ENCODE data around the gene ROR1. TPM values are rescaled to one million over a fixed set of nuclear protein-coding genes. Genes with fewer than 3 reads are reported as not detected.

ROR1 gene
- total RNA-seq, 1 experiment from 2014 or later, result 2.7 TPM

GRCh38 chr1:63794939-63795378 lies 21.1 kb downstream of the ROR1 start:
- Histone ChIP-seq H4K20me1 (ENCODE audit: insufficient read depth) (no peaks in the 10 kb centered on the region), H3K9me2 (ENCODE audit: insufficient read depth) (no peaks in the 10 kb centered on the region), H3K9me3 (ENCODE audit: control insufficient read depth in 1 of 2, insufficient read depth in 1 of 2, low read depth in 1 of 2, low read length in 2 of 2) (no peaks in the 10 kb centered on the region), H3K4me2 (ENCODE audit: low read length) (no peak overlapping the region; the same call in 1 of the 2 replicates), H3K4me1 (ENCODE audit: control insufficient read depth in 1 of 2, insufficient read depth in 2 of 2, low read length in 2 of 2) (peaks cover 9 to 10% of the 10 kb centered on the region in 2 experiments; a peak in 3 of 4 replicates), H3K27me3 (ENCODE audit: insufficient read depth, low read length) (no peaks in the 10 kb centered on the region), H2AFZ (ENCODE audit: low read depth, low read length, poor library complexity, severe bottlenecking) (no peak overlapping the region), H3K4me3 (replicated peaks in 1 of 2; ENCODE audit: low read depth in 1 of 2, low read length in 2 of 2) (no peak overlapping the region), H3K36me3 (ENCODE audit: control insufficient read depth in 1 of 2, insufficient read depth in 2 of 2, low read length in 2 of 2) (no peaks in the 10 kb centered on the region), H3K27ac (ENCODE audit: low read depth, low read length) (no peak overlapping the region), H3K79me2 (ENCODE audit: insufficient read depth, low read length) (no peaks in the 10 kb centered on the region), H3K9ac (ENCODE audit: low read length) (no peak overlapping the region)
- CTCF ChIA-PET, result no interaction called here
- DNase-seq (ENCODE audit: low read depth, low spot score) (no peak), ATAC-seq (peak; percentile 60)
- POLR2A ChIA-PET, result no interaction called here
- TF ChIP-seq EZH2 (IDR thresholded peaks at IDR 0.05), result no peak
- no peak for TF ChIP-seq POLR2A (IDR thresholded peaks at IDR 0.05; ENCODE audit: borderline replicate concordance, extremely low read depth, insufficient read depth, insufficient read length)
- TF ChIP-seq POLR2AphosphoS5 (IDR thresholded peaks at IDR 0.05; ENCODE audit: low read depth, low read length), result no peak
- no peak for TF ChIP-seq JUND (IDR thresholded peaks at IDR 0.05)
- no peak for TF ChIP-seq EGR1 (IDR thresholded peaks at IDR 0.05; ENCODE audit: low read depth)
- TF ChIP-seq, protein P1, sequence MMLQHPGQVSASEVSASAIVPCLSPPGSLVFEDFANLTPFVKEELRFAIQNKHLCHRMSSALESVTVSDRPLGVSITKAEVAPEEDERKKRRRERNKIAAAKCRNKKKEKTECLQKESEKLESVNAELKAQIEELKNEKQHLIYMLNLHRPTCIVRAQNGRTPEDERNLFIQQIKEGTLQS (IDR thresholded peaks at IDR 0.05), result no peak
- no peak for TF ChIP-seq CTCF (IDR thresholded peaks at IDR 0.05 in 2 of 3, conservative IDR thresholded peaks at IDR 0.05 in 1 of 3; ENCODE audit: borderline replicate concordance in 1 of 3, insufficient read depth in 1 of 3, low read depth in 2 of 3, low read length in 2 of 3)
- no peak for TF ChIP-seq FOSL1 (IDR thresholded peaks at IDR 0.05; ENCODE audit: low read depth)
- TF ChIP-seq ZFX (IDR thresholded peaks at IDR 0.05), result no peak
- no peak for TF ChIP-seq RAD21 (IDR thresholded peaks at IDR 0.05; ENCODE audit: low read depth)
- no peak for TF ChIP-seq EZH2phosphoT487 (IDR thresholded peaks at IDR 0.05; ENCODE audit: borderline replicate concordance)
- no peak for TF ChIP-seq ZNF274 (IDR thresholded peaks at IDR 0.05; ENCODE audit: low read depth, low read length)
- TF ChIP-seq, protein P2, sequence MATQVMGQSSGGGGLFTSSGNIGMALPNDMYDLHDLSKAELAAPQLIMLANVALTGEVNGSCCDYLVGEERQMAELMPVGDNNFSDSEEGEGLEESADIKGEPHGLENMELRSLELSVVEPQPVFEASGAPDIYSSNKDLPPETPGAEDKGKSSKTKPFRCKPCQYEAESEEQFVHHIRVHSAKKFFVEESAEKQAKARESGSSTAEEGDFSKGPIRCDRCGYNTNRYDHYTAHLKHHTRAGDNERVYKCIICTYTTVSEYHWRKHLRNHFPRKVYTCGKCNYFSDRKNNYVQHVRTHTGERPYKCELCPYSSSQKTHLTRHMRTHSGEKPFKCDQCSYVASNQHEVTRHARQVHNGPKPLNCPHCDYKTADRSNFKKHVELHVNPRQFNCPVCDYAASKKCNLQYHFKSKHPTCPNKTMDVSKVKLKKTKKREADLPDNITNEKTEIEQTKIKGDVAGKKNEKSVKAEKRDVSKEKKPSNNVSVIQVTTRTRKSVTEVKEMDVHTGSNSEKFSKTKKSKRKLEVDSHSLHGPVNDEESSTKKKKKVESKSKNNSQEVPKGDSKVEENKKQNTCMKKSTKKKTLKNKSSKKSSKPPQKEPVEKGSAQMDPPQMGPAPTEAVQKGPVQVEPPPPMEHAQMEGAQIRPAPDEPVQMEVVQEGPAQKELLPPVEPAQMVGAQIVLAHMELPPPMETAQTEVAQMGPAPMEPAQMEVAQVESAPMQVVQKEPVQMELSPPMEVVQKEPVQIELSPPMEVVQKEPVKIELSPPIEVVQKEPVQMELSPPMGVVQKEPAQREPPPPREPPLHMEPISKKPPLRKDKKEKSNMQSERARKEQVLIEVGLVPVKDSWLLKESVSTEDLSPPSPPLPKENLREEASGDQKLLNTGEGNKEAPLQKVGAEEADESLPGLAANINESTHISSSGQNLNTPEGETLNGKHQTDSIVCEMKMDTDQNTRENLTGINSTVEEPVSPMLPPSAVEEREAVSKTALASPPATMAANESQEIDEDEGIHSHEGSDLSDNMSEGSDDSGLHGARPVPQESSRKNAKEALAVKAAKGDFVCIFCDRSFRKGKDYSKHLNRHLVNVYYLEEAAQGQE (IDR thresholded peaks at IDR 0.05; ENCODE audit: low read depth), result no peak
- no peak for TF ChIP-seq SP1 (IDR thresholded peaks at IDR 0.05; ENCODE audit: low read depth)
- TF ChIP-seq, protein P3, sequence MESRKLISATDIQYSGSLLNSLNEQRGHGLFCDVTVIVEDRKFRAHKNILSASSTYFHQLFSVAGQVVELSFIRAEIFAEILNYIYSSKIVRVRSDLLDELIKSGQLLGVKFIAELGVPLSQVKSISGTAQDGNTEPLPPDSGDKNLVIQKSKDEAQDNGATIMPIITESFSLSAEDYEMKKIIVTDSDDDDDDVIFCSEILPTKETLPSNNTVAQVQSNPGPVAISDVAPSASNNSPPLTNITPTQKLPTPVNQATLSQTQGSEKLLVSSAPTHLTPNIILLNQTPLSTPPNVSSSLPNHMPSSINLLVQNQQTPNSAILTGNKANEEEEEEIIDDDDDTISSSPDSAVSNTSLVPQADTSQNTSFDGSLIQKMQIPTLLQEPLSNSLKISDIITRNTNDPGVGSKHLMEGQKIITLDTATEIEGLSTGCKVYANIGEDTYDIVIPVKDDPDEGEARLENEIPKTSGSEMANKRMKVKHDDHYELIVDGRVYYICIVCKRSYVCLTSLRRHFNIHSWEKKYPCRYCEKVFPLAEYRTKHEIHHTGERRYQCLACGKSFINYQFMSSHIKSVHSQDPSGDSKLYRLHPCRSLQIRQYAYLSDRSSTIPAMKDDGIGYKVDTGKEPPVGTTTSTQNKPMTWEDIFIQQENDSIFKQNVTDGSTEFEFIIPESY (IDR thresholded peaks at IDR 0.05; ENCODE audit: extremely low read depth, insufficient replicate concordance, low read length), result no peak
- no peak for TF ChIP-seq ELF1 (IDR thresholded peaks at IDR 0.05; ENCODE audit: borderline replicate concordance, low read depth)
- no peak for TF ChIP-seq YY1 (IDR thresholded peaks at IDR 0.05; ENCODE audit: extremely low read depth, insufficient replicate concordance, low read depth, low read length)
- no peak for TF ChIP-seq TCF7L2 (IDR thresholded peaks at IDR 0.05; ENCODE audit: borderline replicate concordance, extremely low read depth, insufficient read depth, insufficient read length)
- no peak for TF ChIP-seq SRF (IDR thresholded peaks at IDR 0.05; ENCODE audit: low read depth)
- no peak for TF ChIP-seq CBX3 (IDR thresholded peaks at IDR 0.05; ENCODE audit: low read depth)
- intact Hi-C loops (cut with micrococcal nuclease), result no loop called here
- BruUV-seq (replicated peaks), result no TSS peak
- RAD21 ChIA-PET (ENCODE audit: low non-redundant PET in 1 of 2, low total read pairs in 2 of 2, uncharacterized antibody in 2 of 2, unreplicated experiment in 2 of 2), result interaction anchor here in 1 of 2 experiments (0.7 kb wide), 1 partner anchor 132 kb away, joined by 5 read pairs; no protein-coding TSS in a partner anchor

All from HCT116 (cell line).